GM10266 (cell line): ENCODE data around the gene ENTPD6.

Source experiments
- DNase-seq: peaks from one replicate; pipeline ENCODE4 v3.0.0; 2012; ENCODE audit errors: extremely low spot score
- TF ChIP-seq, protein P1 (sequence below): IDR thresholded peaks from 2 replicates; pipeline ENCODE4 v1.5.1; 2012; ENCODE audit warnings: mild to moderate bottlenecking, low read depth; ENCODE audit not compliant: control insufficient read depth, insufficient read depth; ENCODE audit errors: missing control alignments

ENTPD6 gene

DNA sequence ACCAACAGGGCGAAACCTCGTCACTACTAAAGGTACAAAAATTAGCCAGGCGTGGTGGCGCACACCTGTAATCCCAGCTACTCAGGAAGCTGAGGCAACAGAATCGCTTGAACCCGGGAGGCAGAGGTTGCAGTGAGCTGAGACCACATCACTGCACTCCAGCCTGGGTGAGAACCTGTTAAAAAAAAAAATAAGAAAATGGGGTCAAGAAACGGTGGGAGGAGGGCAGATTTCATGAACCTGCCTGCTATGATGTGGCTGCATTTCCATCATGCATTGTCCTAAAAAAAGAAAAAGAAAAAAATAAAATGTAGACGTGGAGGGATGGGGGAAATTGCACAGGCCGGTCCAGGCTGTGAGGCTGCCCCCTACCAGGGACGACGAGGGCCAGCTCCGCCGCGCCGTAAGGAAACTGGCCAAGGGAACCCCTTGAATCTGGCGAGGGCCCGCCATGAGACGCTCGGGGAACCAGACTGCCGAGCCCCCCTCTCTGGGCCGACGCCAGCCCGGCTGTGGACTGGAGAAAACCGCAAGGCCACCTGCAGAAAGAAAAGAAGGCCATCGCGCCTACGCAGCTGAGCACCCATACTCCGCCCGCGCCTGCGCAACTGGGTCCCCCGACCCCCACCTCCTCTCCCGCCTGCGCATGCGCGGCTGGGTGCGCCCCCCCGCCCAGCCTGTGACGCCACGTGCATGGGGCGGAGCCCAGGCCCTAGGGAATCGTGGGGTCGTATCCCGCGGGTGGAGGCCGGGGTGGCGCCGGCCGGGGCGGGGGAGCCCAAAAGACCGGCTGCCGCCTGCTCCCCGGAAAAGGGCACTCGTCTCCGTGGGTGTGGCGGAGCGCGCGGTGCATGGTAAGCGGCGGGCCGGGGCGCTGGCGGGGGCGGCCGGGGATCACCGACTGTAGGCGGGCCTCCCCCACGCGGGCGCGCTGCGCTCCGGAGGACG is at the start of gene ENTPD6:
Gene ENTPD6 (plus strand): TSS at position 699 of the 948 bp plus-strand sequence. CDS start 10,825 bp downstream, outside the sequence.
- TF ChIP-seq, protein P1, sequence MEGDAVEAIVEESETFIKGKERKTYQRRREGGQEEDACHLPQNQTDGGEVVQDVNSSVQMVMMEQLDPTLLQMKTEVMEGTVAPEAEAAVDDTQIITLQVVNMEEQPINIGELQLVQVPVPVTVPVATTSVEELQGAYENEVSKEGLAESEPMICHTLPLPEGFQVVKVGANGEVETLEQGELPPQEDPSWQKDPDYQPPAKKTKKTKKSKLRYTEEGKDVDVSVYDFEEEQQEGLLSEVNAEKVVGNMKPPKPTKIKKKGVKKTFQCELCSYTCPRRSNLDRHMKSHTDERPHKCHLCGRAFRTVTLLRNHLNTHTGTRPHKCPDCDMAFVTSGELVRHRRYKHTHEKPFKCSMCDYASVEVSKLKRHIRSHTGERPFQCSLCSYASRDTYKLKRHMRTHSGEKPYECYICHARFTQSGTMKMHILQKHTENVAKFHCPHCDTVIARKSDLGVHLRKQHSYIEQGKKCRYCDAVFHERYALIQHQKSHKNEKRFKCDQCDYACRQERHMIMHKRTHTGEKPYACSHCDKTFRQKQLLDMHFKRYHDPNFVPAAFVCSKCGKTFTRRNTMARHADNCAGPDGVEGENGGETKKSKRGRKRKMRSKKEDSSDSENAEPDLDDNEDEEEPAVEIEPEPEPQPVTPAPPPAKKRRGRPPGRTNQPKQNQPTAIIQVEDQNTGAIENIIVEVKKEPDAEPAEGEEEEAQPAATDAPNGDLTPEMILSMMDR = peak; percentile 26
- peak; percentile 98 for DNase-seq

DNA sequence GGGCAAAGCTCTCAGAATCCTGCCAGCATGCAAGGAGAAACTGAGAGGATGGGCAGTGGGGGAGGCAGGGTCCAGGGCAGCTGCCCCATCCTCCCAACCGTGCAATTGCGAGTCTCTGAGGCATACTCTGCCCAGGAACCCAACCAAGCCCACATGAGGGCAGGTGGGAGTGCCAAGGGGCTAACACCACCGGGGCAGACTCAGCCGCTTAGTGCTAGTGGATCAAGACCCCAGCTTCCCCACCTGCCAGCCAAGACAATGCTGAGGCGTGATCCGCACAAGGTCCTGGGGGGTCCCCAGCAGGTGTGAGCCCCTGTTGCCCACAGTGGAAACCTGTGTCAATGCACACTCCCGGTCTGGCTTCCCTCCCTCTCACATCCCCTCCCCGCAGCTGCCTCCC is 48.5 kb upstream of the ENTPD6 start:
- TF ChIP-seq, protein P1 = no peak
- no peak for DNase-seq

DNA sequence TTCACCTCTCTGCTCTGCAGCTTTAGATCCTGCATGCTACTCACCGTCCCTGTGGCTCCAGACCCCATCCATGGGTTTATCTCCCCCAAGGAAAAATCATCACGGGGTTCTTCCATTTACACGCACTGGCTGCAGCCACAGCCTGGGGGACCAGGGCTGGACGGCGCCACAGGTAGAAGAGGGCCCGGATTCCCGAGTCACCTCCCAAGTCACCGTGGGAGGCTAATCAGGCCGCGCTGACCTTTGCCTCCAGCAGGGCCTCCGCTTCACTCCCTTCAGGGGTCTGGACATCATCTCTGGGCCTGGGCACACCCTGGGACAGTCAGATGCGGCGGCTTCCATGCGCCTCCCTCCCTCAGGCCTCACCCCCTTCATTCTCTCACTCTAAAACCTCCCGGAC is 47.8 kb upstream of the ENTPD6 start:
- no peak for DNase-seq
- TF ChIP-seq, protein P1 = no peak

DNA sequence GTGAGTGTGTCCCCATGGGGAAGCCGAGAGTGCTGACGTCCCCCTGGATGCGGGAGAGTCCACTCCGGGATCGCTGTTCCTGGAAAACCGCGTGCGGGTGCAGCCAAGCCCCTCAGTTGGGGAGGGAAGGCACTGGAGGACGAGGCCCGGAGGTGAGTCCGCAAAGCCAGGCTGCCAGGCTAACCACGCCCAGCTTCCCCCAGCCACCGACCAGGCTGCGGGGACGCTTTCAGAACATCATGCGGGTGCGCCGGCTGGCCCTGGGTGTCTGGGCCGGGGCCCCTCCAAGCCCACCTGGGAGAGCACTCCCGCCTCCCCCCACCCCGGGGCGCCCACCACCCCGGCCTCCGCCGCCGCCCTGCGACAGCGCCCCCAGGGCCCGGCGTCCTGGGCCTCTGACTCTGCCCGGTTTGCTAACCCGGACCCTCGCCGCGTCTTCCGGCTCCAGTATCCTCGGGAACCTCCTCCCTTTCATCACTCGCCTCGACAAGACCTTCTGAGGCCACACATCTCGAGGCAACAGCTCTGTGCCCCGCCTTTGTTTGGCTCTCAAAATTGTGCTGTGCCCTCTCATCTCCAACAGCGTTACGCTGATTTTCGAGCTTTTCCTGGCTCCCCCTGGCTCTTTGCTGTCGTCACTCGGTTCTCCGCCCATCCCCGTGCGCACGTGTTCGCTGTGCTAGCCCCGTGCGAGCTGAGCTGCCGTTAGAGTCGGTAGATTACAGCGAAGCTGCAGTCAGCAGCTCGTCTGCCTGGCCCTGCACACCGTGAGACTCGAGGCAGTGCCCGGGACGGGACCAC is 47.1 kb upstream of the ENTPD6 start:
- DNase-seq = no peak

DNA sequence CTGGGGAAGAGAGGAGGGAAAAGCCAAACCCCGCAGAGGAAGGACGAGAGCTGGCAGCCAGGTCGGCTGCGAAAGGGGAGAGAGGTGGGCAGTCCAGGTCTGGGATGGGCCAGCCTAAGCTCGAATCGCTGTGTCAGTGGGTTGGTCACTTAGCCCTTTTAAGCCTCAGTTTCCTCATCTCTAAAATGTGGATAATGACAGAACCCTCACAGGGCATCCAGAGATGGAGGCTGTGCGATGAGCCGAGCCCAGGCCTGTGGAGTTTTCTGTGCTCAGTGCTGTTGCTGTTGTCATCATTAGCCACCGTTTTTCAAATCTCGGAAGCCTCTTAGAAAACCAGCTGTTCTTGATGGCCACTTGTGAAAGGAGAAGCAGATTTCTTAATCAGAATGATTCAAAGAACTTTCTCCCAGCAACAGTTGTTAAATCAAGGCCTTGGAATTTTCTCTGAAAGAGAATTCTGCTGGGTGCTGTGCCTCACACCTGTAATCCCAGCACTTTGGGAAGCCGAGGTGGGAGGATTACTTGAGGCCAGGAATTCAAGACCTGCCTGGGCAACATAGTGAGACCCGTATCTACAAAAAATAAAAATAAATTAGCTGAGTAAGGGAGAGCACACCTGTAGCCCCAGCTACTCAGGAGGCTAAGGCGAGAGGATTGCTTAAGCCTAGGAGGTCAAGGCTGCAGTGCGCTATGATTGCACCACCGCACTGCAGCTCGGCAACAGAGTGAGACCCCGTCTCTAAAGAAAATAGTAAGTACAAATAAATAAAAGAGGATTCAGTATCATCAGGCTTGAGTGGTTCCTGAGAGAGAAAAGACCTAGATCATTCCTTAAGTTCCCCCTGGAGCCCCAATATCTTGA is 46.3 kb upstream of the ENTPD6 start:
- no peak for DNase-seq
- TF ChIP-seq, protein P1 = no peak

More for the DNA sequence above, 47.1 kb upstream of the ENTPD6 start:
- TF ChIP-seq, protein P1 = no peak

DNA sequence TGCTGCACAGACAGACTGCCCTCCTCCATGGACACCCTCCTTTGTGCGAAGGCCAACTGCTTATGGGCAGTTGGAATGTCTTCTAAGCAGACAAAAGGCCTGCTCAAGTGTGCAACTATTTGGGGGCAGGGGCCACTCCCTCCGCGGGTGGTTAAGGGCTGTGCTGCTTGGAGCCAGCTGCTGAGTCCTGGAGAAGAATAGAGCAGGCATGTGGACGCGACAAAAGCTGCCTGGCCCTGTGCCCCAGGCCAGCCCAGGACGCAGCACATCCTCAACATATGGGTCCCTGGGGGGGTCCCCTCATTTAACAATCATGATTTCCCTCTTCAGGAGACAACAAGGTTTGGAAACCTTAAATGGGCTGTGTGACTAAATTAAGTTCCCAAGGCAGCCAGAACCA is 45.5 kb upstream of the ENTPD6 start:
- DNase-seq = no peak
- TF ChIP-seq, protein P1 = no peak
